LNCAP (cell line): ENCODE measurements around the gene GPR55.

Source experiments
- CTCF ChIP-seq: fragments of 450-650 bp; IDR thresholded peaks from 2 replicates; pipeline ENCODE4 v1.5.1; 2017; ENCODE audit warnings: mild to moderate bottlenecking

Gene GPR55

GRCh38 chr2:230947235-230947576 is 22.2 kb upstream of the GPR55 start:
- no peak for TF ChIP-seq CTCF

GRCh38 chr2:230946429-230947234 is 21.6 kb upstream of the GPR55 start:
- no peak for TF ChIP-seq CTCF

GRCh38 chr2:230944757-230945372 is 19.8 kb upstream of the GPR55 start:
- no peak for TF ChIP-seq CTCF

GRCh38 chr2:230944123-230944653 is 19.1 kb upstream of the GPR55 start:
- TF ChIP-seq CTCF: no peak

- TF ChIP-seq CTCF: no peak
Measured at GRCh38 chr2:230942920-230943896, 18.2 kb upstream of the GPR55 start.

GRCh38 chr2:230942371-230942770 is 17.3 kb upstream of the GPR55 start:
- no peak for TF ChIP-seq CTCF
